Hair follicle dermal papilla cell (primary cell): Measurements from ENCODE around the gene TRPM5. TPM values are rescaled to one million over a fixed set of nuclear protein-coding genes. Genes with fewer than 3 reads are reported as not detected.

Experiments
- total RNA-seq: library from RNA; depleted of rRNA; stranded (reverse); fragments of >200 nt; gene quantifications from 2 replicates; pipeline ENCODE4 v1.2.3, GENCODE V29; 2012

Gene TRPM5
- not detected in 2 replicates for total RNA-seq

GRCh38 chr11:2443881-2444820 lies at the start of gene TRPM5:
Gene TRPM5 (minus strand): TSS chr11:2444514. CDS start chr11:2423036, 21,478 bp downstream.

GRCh38 chr11:2444821-2445745 lies 769 bp upstream of the TRPM5 start, which contains the start of gene KCNQ1:
Gene KCNQ1 (plus strand): TSS chr11:2445008. CDS start chr11:2445099, 91 bp downstream.

GRCh38 chr11:2400069-2400761 lies 44.1 kb downstream of the TRPM5 start, which contains the start of gene TSSC4:
Gene TSSC4 (plus strand): TSS chr11:2400750. CDS start chr11:2402634, 1,884 bp downstream.

Other genes starting within 250 kb of the TRPM5 start
- gene ASCL2, start 173.9 kb downstream of the TRPM5 start, total RNA-seq: not detected in 2 replicates
- gene C11orf21, start 142.6 kb downstream of the TRPM5 start, total RNA-seq: 0.16 and 0.36 TPM in 2 replicates
- gene TSPAN32, start 142.5 kb downstream of the TRPM5 start, total RNA-seq: 2.1 and 2.9 TPM in 2 replicates
- 350 and 404 TPM in 2 replicates for gene CD81, start 67.2 kb downstream of the TRPM5 start, total RNA-seq
- gene TSSC4, start 43.8 kb downstream of the TRPM5 start, total RNA-seq: 52.6 and 60.2 TPM in 2 replicates
- not detected in 2 replicates for gene KCNQ1, start 494 bp upstream of the TRPM5 start, total RNA-seq